Osteocyte (in vitro differentiated cells): ENCODE measurements around the gene IPO4. TPM values are rescaled to one million over a fixed set of nuclear protein-coding genes. Genes with fewer than 3 reads are reported as not detected.

Source experiments
- DNase-seq: peaks from one replicate; pipeline ENCODE4 v3.0.0; 2021; ENCODE audit warnings: mixed read lengths; ENCODE audit not compliant: unreplicated experiment; ENCODE audit errors: extremely low spot score
- H3K27ac Mint-ChIP-seq: one replicate; pipeline ENCODE4 v1.8.0; 2021; ENCODE audit warnings: mild to moderate bottlenecking, mixed read lengths; ENCODE audit not compliant: unreplicated experiment
- H3K27me3 Mint-ChIP-seq: one replicate; pipeline ENCODE4 v1.8.0; 2021; ENCODE audit warnings: mixed read lengths; ENCODE audit not compliant: unreplicated experiment
- H3K36me3 Mint-ChIP-seq: one replicate; pipeline ENCODE4 v1.8.0; 2021; ENCODE audit warnings: mixed read lengths; ENCODE audit not compliant: unreplicated experiment
- H3K4me1 Mint-ChIP-seq: one replicate; pipeline ENCODE4 v1.8.0; 2021; ENCODE audit warnings: mixed read lengths; ENCODE audit not compliant: unreplicated experiment
- H3K4me3 Mint-ChIP-seq: one replicate; pipeline ENCODE4 v1.8.0; 2021; ENCODE audit warnings: mild to moderate bottlenecking, moderate library complexity, mixed read lengths; ENCODE audit not compliant: unreplicated experiment
- H3K9me3 Mint-ChIP-seq: one replicate; pipeline ENCODE4 v1.8.0; 2021; ENCODE audit warnings: mixed read lengths; ENCODE audit not compliant: unreplicated experiment
- total RNA-seq: library from RNA; stranded (reverse); gene quantifications from 2 replicates; pipeline ENCODE4 v1.2.1, GENCODE V29; 2021
- TF ChIP-seq, protein P1 (sequence below): fragments of 200-600 bp; sonication (generic); IDR thresholded peaks from 2 replicates; pipeline ENCODE4 v1.5.0; 2021; ENCODE audit warnings: antibody characterized with exemption, mild to moderate bottlenecking, moderate library complexity

Gene IPO4
- total RNA-seq, 1 donor from 2014 or later = 36.5 TPM

DNA sequence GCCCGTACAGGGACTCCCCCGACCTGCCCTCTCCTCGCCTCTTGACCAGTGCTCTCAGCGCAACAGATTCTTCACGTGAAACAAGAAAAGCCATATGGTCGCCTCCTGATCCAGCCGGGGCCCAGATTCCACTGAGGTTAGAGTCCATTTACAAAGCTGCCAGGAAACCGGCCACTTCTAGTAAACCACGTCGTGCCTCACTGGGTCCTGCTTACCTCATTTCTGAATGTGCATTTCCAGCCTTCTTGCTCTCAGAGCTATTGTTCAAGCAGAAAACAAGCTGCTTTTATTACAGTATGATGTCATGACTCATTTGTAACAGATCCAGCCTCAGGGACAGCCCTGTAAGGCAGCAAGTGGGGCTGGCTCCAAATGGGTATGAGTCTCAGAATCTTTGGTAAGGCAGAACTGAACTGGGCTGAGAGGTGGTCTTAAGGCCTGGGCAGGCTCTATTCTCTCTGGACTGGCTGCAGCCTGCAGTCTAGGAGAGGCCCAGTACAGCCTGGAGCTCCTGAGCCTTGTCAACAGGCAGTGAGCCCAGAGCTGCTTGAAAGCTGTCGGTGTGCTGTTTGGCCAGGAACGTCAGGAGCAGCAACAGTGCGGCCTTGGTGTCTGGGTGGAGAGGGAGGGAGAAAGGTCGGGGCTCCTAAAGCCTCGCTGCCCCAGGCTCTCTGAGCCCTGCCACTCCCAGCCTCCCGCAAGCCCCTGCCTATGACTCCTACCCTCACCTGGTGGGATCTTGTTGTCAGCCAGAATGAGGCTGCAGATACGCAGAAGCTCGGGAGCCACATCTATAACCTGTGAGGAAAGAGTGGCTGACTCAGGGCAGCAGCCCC, 8.4 kb downstream of the IPO4 start:
- no peaks in the 10 kb centered on the region for H3K27me3 Mint-ChIP-seq
- H3K27ac Mint-ChIP-seq = no peak overlapping the region
- no peaks in the 10 kb centered on the region for H3K9me3 Mint-ChIP-seq
- no peak for DNase-seq
- H3K4me3 Mint-ChIP-seq = no peak overlapping the region
- TF ChIP-seq, protein P1, sequence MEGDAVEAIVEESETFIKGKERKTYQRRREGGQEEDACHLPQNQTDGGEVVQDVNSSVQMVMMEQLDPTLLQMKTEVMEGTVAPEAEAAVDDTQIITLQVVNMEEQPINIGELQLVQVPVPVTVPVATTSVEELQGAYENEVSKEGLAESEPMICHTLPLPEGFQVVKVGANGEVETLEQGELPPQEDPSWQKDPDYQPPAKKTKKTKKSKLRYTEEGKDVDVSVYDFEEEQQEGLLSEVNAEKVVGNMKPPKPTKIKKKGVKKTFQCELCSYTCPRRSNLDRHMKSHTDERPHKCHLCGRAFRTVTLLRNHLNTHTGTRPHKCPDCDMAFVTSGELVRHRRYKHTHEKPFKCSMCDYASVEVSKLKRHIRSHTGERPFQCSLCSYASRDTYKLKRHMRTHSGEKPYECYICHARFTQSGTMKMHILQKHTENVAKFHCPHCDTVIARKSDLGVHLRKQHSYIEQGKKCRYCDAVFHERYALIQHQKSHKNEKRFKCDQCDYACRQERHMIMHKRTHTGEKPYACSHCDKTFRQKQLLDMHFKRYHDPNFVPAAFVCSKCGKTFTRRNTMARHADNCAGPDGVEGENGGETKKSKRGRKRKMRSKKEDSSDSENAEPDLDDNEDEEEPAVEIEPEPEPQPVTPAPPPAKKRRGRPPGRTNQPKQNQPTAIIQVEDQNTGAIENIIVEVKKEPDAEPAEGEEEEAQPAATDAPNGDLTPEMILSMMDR = no peak
- no peaks in the 10 kb centered on the region for H3K4me1 Mint-ChIP-seq
- H3K36me3 Mint-ChIP-seq = peaks cover 22% of the 10 kb centered on the region

DNA sequence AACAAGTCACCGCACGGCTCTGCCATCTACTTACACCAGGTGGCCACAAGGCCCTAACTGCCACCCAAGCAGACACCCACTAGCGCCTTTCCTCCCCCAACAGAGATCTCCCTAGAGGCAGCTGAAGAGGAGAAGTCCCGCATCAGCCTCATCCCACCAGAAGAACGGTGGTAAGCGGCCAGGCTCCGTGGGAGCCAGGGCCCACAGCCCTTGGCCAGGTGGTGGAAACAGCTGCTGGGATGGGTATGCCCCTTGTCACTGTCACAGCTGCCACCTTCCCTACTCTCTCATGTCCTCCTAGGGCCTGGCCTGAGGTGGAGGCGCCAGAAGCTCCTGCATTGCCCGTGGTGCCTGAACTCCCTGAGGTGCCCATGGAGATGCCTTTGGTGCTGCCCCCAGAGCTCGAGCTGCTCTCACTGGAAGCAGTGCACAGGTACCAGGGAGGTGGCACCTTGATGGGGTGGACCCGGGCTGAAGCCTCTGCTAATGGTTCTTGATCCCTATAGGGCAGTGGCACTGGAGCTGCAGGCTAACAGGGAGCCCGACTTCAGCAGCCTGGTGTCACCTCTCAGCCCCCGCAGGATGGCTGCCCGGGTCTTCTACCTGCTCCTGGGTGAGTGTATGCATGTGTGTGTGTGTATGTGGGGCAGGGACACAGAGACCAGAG, 9.2 kb downstream of the IPO4 start:
- Mint-ChIP-seq H3K9me3 (no peaks in the 10 kb centered on the region), H3K27ac (no peak overlapping the region), H3K36me3 (peaks cover 22% of the 10 kb centered on the region), H3K4me1 (no peaks in the 10 kb centered on the region), H3K4me3 (no peak overlapping the region), H3K27me3 (no peaks in the 10 kb centered on the region)
- TF ChIP-seq, protein P1 = no peak
- DNase-seq = no peak

DNA sequence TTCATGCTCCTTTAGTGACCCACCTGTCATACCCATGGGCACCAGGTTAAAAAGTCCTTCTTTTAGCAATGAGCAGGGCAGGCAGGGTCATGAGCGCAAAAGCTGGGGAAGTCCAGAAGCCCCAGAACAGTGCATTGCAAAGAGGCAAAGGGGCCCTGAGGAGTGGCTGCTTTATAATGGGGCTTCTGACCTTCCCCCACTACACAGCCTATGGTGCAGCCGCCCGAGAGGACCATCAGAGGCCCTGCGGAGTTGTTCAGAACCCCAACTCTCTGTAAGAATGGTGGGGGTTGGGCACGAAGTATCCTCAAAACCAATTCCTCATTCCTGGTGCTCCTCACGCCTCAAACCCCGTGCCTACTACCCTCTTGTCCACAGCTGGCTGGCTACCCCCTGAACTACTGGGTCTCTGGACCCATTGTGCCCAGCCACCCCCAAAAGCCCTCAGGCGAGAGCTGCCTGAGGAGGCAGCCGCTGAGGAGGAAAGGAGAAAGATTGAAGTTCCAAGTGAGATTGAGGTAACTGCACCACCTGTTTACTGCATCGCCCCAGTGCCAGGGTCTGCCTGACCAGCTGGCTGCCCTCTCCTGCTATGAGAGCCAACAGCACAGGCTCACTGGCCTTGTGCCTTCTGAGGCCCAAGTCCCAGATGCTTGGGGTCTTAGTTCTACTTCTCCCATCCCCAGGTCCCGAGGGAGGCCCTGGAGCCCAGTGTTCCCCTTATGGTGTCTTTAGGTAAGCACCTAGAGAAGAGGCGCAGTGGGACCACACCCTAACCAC, 10.0 kb downstream of the IPO4 start:
- Mint-ChIP-seq H3K9me3 (no peaks in the 10 kb centered on the region), H3K4me3 (no peak overlapping the region), H3K4me1 (no peaks in the 10 kb centered on the region), H3K27me3 (no peaks in the 10 kb centered on the region), H3K36me3 (peaks cover 21% of the 10 kb centered on the region), H3K27ac (no peak overlapping the region)
- DNase-seq = no peak
- TF ChIP-seq, protein P1 = no peak

DNA sequence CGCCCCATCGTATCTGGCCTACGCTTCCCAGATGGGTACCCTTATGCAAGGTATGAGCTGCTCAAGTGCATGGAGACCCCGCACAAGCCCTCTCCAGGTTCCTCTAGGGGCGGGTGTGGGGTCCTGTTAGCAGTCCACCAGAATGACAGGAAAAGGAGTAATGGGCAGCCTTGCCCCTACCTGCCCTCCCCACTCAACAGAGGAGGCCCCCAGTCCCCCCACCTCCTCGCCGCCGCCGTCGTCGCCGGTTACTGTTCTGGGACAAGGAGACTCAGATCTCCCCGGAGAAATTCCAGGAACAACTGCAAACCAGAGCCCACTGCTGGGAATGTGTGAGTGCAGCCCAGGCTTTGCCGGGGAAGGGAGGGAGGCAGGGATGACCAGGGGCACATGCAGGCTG, 10.7 kb downstream of the IPO4 start:
- H3K4me1 Mint-ChIP-seq = no peaks in the 10 kb centered on the region
- no peaks in the 10 kb centered on the region for H3K27me3 Mint-ChIP-seq
- no peak for DNase-seq
- TF ChIP-seq, protein P1 = no peak
- no peaks in the 10 kb centered on the region for H3K9me3 Mint-ChIP-seq
- no peak overlapping the region for H3K27ac Mint-ChIP-seq
- peaks cover 22% of the 10 kb centered on the region for H3K36me3 Mint-ChIP-seq
- H3K4me3 Mint-ChIP-seq = no peak overlapping the region
